Neuronal stem cell (in vitro differentiated cells): ENCODE measurements around the gene SNIP1.

Experiments used
- DNase-seq: peaks from one replicate; pipeline ENCODE4 v3.0.0-alpha.2; 2013; ENCODE audit warnings: low spot score
- H2AFZ ChIP-seq: one replicate; pipeline ENCODE4 v1.6.1; 2013; ENCODE audit warnings: mild to moderate bottlenecking, low read length, inconsistent platforms
- H2AK5ac ChIP-seq: 2 replicates; pipeline ENCODE4 v1.6.1; 2013; ENCODE audit warnings: low read depth, mild to moderate bottlenecking, inconsistent platforms, low read length, moderate library complexity, mixed read lengths
- H2BK120ac ChIP-seq: 2 replicates; pipeline ENCODE4 v1.6.1; 2013; ENCODE audit warnings: low read depth, mild to moderate bottlenecking, inconsistent platforms, low read length, moderate library complexity, mixed read lengths
- H2BK12ac ChIP-seq: one replicate; pipeline ENCODE4 v1.6.1; 2013; ENCODE audit warnings: low read length, inconsistent platforms
- H2BK15ac ChIP-seq: 2 replicates; pipeline ENCODE4 v1.6.1; 2013; ENCODE audit warnings: mild to moderate bottlenecking, low read length, inconsistent platforms, mixed read lengths
- H2BK5ac ChIP-seq: one replicate; pipeline ENCODE4 v1.6.1; 2013; ENCODE audit warnings: inconsistent platforms, mild to moderate bottlenecking, low read length, moderate library complexity
- H3K14ac ChIP-seq: one replicate; pipeline ENCODE4 v1.6.1; 2013; ENCODE audit warnings: low read length, inconsistent platforms
- H3K18ac ChIP-seq: 2 replicates; pipeline ENCODE4 v1.6.1; 2013; ENCODE audit warnings: low read length, inconsistent platforms
- H3K23ac ChIP-seq: 2 replicates; pipeline ENCODE4 v1.6.1; 2013; ENCODE audit warnings: low read depth, mild to moderate bottlenecking, mixed read lengths, low read length, inconsistent platforms; ENCODE audit not compliant: poor library complexity
- H3K27ac ChIP-seq: replicated peaks from 3 replicates; pipeline ENCODE4 v1.5.1; 2013; ENCODE audit warnings: low read length, inconsistent platforms
- H3K27me3 ChIP-seq, 3 experiments: 2 replicates each; pipeline ENCODE4 v1.6.1; 2013; ENCODE audit warnings: low read length in 3 of 3, mild to moderate bottlenecking in 2 of 3, inconsistent platforms in 1 of 3, low read depth in 1 of 3, mixed read lengths in 1 of 3, moderate library complexity in 1 of 3; ENCODE audit not compliant: control insufficient read depth in 3 of 3, insufficient read depth in 3 of 3
- H3K36me3 ChIP-seq, 2 donors: replicated peaks in 1 of 2; 2 replicates each; pipeline ENCODE4 v1.6.1; 2013; ENCODE audit warnings: low read length in 2 of 2; ENCODE audit not compliant: control insufficient read depth in 2 of 2, insufficient read depth in 2 of 2
- H3K4ac ChIP-seq: 2 replicates; pipeline ENCODE4 v1.6.1; 2013; ENCODE audit warnings: inconsistent platforms, mild to moderate bottlenecking, low read length, moderate library complexity
- H3K4me1 ChIP-seq, 2 donors: 1 replicate in 1 of 2; 2 replicates in 1 of 2; pipeline ENCODE4 v1.6.1; 2013; ENCODE audit warnings: low read length in 2 of 2, low read depth in 1 of 2; ENCODE audit not compliant: control insufficient read depth in 2 of 2, insufficient read depth in 1 of 2
- H3K4me2 ChIP-seq: one replicate; pipeline ENCODE4 v1.6.1; 2013; ENCODE audit warnings: mild to moderate bottlenecking, low read length, inconsistent platforms; ENCODE audit not compliant: insufficient read depth, poor library complexity, severe bottlenecking
- H3K4me3 ChIP-seq, 2 donors: 2 replicates each; pipeline ENCODE4 v1.5.1; 2013; ENCODE audit warnings: low read length in 2 of 2, mild to moderate bottlenecking in 2 of 2, inconsistent platforms in 1 of 2, moderate library complexity in 1 of 2
- H3K79me1 ChIP-seq: one replicate; pipeline ENCODE4 v1.6.1; 2013; ENCODE audit warnings: low read depth, mild to moderate bottlenecking, inconsistent platforms, low read length, moderate library complexity
- H3K9ac ChIP-seq: one replicate; pipeline ENCODE4 v1.6.1; 2013; ENCODE audit warnings: mild to moderate bottlenecking, low read depth, low read length, inconsistent platforms; ENCODE audit not compliant: poor library complexity
- H3K9me3 ChIP-seq, 2 donors: replicated peaks in 1 of 2; 2 replicates each; pipeline versions ENCODE3 to v1.6.1; 2013; ENCODE audit warnings: low read length in 2 of 2, mild to moderate bottlenecking in 2 of 2, inconsistent platforms in 1 of 2, low read depth in 1 of 2, mixed read lengths in 1 of 2, moderate library complexity in 1 of 2; ENCODE audit not compliant: control insufficient read depth in 2 of 2, insufficient read depth in 1 of 2
- H4K8ac ChIP-seq: one replicate; pipeline ENCODE4 v1.6.1; 2013; ENCODE audit warnings: low read depth, mild to moderate bottlenecking, inconsistent platforms, low read length, moderate library complexity
- H4K91ac ChIP-seq: one replicate; pipeline ENCODE4 v1.6.1; 2013; ENCODE audit warnings: low read length, low read depth, mild to moderate bottlenecking, inconsistent platforms; ENCODE audit not compliant: poor library complexity
- WGBS, 2 donors: extraction: QIAGEN DNeasy Blood & Tissue Kit; methylation state at CpG; one replicate each; pipeline ENCODE4 v1.1.7; 2013; ENCODE audit warnings: missing lambda C conversion rate in 2 of 2, mixed read lengths in 1 of 2; ENCODE audit not compliant: insufficient read length in 2 of 2, insufficient replicate concordance in 1 of 2; ENCODE audit errors: extremely low coverage in 2 of 2; 5-methylcytosine and 5-hydroxymethylcytosine counted together

SNIP1 gene

DNA sequence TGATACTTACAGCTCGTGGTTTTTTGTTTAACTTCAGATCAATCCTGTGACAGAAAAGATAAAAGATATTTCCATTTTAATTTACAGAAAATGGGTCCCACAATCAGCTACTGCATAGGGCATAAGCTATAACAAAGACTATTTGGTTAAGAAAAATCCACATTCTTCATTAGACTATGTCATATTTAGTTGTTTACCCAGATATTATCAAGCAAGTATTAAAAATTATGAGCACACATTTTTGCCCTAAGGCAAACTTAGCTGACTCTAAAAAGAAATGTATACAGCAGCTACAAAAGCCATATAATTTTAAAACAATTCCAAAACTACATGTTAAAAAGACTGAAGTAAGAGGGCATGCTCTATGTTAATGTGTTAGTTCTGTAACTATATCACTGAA, 58.2 kb downstream of the SNIP1 start:
- no peak overlapping the region for H2BK120ac ChIP-seq
- no peak overlapping the region for H3K9ac ChIP-seq
- H3K18ac ChIP-seq = no peak overlapping the region
- no CpG with 5 or more reads among the region's 1 CpG for WGBS, 2 donors
- H3K23ac ChIP-seq = no peak overlapping the region
- no peak overlapping the region for H2AFZ ChIP-seq
- DNase-seq = no peak
- H3K4me1 ChIP-seq = no peaks in the 10 kb centered on the region
- H3K27ac ChIP-seq = no peak overlapping the region
- no peak overlapping the region for H3K4me3 ChIP-seq
- no peak overlapping the region for H3K4me2 ChIP-seq
- no peaks in the 10 kb centered on the region for H3K27me3 ChIP-seq
- H2BK15ac ChIP-seq = no peak overlapping the region
- H2BK12ac ChIP-seq = no peak overlapping the region
- no peak overlapping the region for H4K91ac ChIP-seq
- no peak overlapping the region for H2AK5ac ChIP-seq
- H3K36me3 ChIP-seq = peaks cover 11 to 78% of the 10 kb centered on the region in 2 donors
- H4K8ac ChIP-seq = no peak overlapping the region
- peaks cover 3% of the 10 kb centered on the region for H3K79me1 ChIP-seq
- H3K14ac ChIP-seq = no peak overlapping the region
- no peaks in the 10 kb centered on the region for H3K9me3 ChIP-seq
- H2BK5ac ChIP-seq = no peak overlapping the region
- no peak overlapping the region for H3K4ac ChIP-seq

DNA sequence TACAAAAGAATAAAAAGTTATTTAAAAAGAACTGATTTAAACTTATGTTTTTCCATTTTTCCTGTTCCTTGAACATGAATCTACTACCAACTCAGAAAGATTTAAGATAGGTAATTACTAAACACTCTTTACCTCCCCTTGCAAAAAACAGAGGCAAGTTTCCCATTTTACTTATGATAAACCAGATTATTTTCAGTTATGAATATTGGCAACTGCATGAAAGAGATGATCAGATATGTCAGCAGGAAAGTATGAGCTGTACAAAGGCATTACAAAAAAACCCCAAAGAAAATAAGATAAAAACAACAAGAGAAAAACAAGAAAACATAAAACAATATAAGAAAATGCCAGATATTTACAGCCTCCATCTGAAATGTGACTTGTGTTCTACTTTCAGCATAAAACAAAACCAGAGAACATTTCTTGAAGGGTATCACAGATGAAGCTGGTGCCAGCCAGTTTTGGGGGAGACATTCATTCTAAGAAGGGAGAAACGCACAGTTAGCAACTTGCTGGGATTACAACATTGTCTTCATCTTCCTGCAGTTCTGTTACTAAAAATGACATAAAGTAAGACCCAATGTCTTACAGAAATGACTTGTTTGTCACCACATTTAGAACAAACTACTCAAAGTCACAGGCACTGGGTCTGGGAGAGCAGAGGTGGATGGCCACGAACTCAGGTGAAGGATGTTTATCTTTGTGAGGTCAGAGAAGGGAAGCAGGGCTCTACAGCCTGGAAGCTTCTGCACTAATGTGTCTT, 60.6 kb downstream of the SNIP1 start:
- no peak overlapping the region for H2BK5ac ChIP-seq
- peaks cover 7 to 76% of the 10 kb centered on the region in 2 donors for H3K36me3 ChIP-seq
- H2AK5ac ChIP-seq = no peak overlapping the region
- H4K8ac ChIP-seq = no peak overlapping the region
- no CpG with 5 or more reads among the region's 2 CpGs for WGBS, 2 donors
- no peaks in the 10 kb centered on the region for H3K9me3 ChIP-seq
- DNase-seq = no peak
- H3K4me3 ChIP-seq = no peak overlapping the region
- H3K14ac ChIP-seq = no peak overlapping the region
- H3K4me2 ChIP-seq = no peak overlapping the region
- no peak overlapping the region for H3K18ac ChIP-seq
- no peak overlapping the region for H2BK12ac ChIP-seq
- H3K23ac ChIP-seq = no peak overlapping the region
- no peak overlapping the region for H3K9ac ChIP-seq
- H3K27ac ChIP-seq = no peak overlapping the region
- no peaks in the 10 kb centered on the region for H3K79me1 ChIP-seq
- H2BK15ac ChIP-seq = no peak overlapping the region
- H2AFZ ChIP-seq = no peak overlapping the region
- no peaks in the 10 kb centered on the region for H3K27me3 ChIP-seq
- no peak overlapping the region for H2BK120ac ChIP-seq
- H3K4ac ChIP-seq = no peak overlapping the region
- H4K91ac ChIP-seq = no peak overlapping the region
- H3K4me1 ChIP-seq = no peaks in the 10 kb centered on the region

- Histone ChIP-seq H3K4me1 (peaks cover 0 to 2% of the 10 kb centered on the region in 2 donors), H4K8ac (no peak overlapping the region), H3K18ac (no peak overlapping the region), H3K14ac (no peak overlapping the region), H3K27ac (no peak overlapping the region), H3K36me3 (peaks cover 12 to 64% of the 10 kb centered on the region in 2 donors), H3K23ac (peak overlapping the region; percentile 69), H3K4ac (no peak overlapping the region), H2AK5ac (no peak overlapping the region), H2BK12ac (no peak overlapping the region), H2AFZ (no peak overlapping the region), H3K9ac (no peak overlapping the region), H3K4me3 (no peak overlapping the region), H2BK5ac (no peak overlapping the region), H3K79me1 (no peaks in the 10 kb centered on the region), H2BK120ac (no peak overlapping the region), H4K91ac (no peak overlapping the region), H3K9me3 (no peaks in the 10 kb centered on the region), H3K4me2 (no peak overlapping the region), H3K27me3 (no peaks in the 10 kb centered on the region), H2BK15ac (no peak overlapping the region)
- WGBS, 2 donors = no CpG with 5 or more reads among the region's 5 CpGs
- DNase-seq = no peak
These were observed 66.5 kb downstream of the SNIP1 start for GRCh38 chr1:37487619-37487984.

DNA sequence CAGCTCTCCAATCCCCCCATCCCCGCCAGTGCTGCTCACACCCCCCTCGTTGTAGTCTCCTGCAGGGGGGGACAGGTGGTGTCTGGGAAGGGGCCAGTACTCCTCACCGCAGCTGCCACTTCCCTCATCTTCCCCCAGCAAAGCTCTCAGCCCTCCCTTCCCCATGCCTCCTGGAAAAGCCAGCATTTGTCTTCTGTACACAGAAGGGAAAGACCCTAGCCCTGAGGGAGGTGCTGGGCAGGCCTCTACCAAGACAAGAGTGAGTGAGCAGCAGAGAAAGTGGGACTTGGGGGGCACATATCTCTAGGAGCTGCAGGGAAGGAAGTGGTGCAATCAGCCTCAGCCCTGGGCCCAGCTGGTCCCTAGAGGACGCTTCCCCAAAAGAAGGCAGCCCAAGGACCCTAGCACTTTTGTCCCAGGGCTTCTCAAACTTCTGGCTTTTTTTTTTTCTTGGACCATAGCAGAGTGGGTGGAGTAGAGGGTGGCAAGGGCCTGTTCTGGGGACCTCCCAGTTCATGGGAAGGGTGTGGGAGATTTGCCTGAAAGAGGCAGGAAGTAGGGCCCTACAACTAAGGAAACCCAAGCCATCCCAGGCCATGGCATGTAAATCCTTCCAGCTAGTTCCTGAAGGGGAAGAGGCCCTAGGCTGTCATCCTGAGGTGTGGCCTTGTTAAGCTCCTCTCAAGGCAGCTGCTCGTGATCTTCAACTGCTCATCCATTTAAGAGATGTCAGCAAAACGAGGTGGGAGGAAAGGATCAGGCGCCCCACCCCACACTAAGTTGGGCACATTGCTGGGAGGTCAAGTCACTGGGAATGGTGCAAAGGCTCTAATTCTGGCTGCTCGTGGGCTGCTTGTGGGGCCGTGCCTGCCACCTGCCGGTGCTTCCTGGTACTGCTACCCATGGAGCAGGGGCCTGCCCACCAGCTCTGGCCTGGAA, 67.1 kb downstream of the SNIP1 start:
- no peak overlapping the region for H3K4me3 ChIP-seq
- H3K9ac ChIP-seq = no peak overlapping the region
- H3K9me3 ChIP-seq = no peaks in the 10 kb centered on the region
- H2BK120ac ChIP-seq = no peak overlapping the region
- peak overlapping the region; percentile 29 for H3K4ac ChIP-seq
- no peak overlapping the region for H4K91ac ChIP-seq
- no peak overlapping the region for H2AFZ ChIP-seq
- no CpG with 5 or more reads among the region's 10 CpGs for WGBS, 2 donors
- no peaks in the 10 kb centered on the region for H3K27me3 ChIP-seq
- no peaks in the 10 kb centered on the region for H3K79me1 ChIP-seq
- H3K4me1 ChIP-seq = peaks cover 0 to 2% of the 10 kb centered on the region in 2 donors
- no peak overlapping the region for H2AK5ac ChIP-seq
- no peak overlapping the region for H3K14ac ChIP-seq
- no peak overlapping the region for H3K27ac ChIP-seq
- no peak overlapping the region for H2BK12ac ChIP-seq
- H3K4me2 ChIP-seq = no peak overlapping the region
- no peak overlapping the region for H2BK15ac ChIP-seq
- H4K8ac ChIP-seq = no peak overlapping the region
- DNase-seq = peak; percentile 69
- no peak overlapping the region for H2BK5ac ChIP-seq
- H3K23ac ChIP-seq = peak overlapping the region; percentile 69
- peaks cover 16 to 68% of the 10 kb centered on the region in 2 donors for H3K36me3 ChIP-seq
- no peak overlapping the region for H3K18ac ChIP-seq
